ENCODE measurements around the gene CDK5RAP1. TPM values are rescaled to one million over a fixed set of nuclear protein-coding genes. Genes with fewer than 3 reads are reported as not detected.

Gene CDK5RAP1
- total and polyA plus RNA-seq, 2 of the 4 experiments (the other 2 are of a cell fraction), result 23.9 to 28.1 TPM

- H3K27me3 ChIP-seq (ENCODE audit: control insufficient read depth, insufficient read depth, low read length), result peaks cover 48% of the 10 kb centered on the region
- no peaks in the 10 kb centered on the region for H3K9me3 ChIP-seq (ENCODE audit: control insufficient read depth, insufficient read depth, low read length)
- no peak overlapping the region for H3K27ac ChIP-seq (ENCODE audit: insufficient read depth, low read length)
- 27% methylated on average over 2 of the region's 8 CpGs; no CpG with 5 or more reads in 1 of the 2 experiments for WGBS, 2 experiments (ENCODE audit: extremely low coverage in 2 of 2, insufficient read length in 1 of 2)
- no peak overlapping the region for H2AK9ac ChIP-seq (replicated peaks; ENCODE audit: low read depth, low read length, poor library complexity)
- H4K20me1 ChIP-seq (ENCODE audit: insufficient read depth, low read length), result no peaks in the 10 kb centered on the region
- TF ChIP-seq USF2 (IDR thresholded peaks at IDR 0.05; ENCODE audit: low read depth, low read length) (no peak), RCOR1 (IDR thresholded peaks at IDR 0.05; ENCODE audit: insufficient replicate concordance, low read length) (no peak), FOS (IDR thresholded peaks at IDR 0.05; ENCODE audit: low read depth, low read length) (no peak), CHD1 (IDR thresholded peaks at IDR 0.05; ENCODE audit: low read depth, low read length) (no peak), CEBPB (IDR thresholded peaks at IDR 0.05; ENCODE audit: low read depth, low read length) (no peak), BHLHE40 (IDR thresholded peaks at IDR 0.05; ENCODE audit: low read depth, low read length) (no peak), MAFK (IDR thresholded peaks at IDR 0.05; ENCODE audit: low read depth, low read length) (no peak), NFE2L2 (IDR thresholded peaks at IDR 0.05; ENCODE audit: low read depth, low read length) (no peak), CTCF (conservative IDR thresholded peaks at IDR 0.05; ENCODE audit: low read depth, low read length) (no peak), ELK1 (IDR thresholded peaks at IDR 0.05; ENCODE audit: borderline replicate concordance, low read depth, low read length) (no peak), MAZ (IDR thresholded peaks at IDR 0.05; ENCODE audit: borderline replicate concordance, low read depth, low read length) (no peak), MXI1 (IDR thresholded peaks at IDR 0.05; ENCODE audit: borderline replicate concordance, low read depth, low read length) (no peak), SMC3 (IDR thresholded peaks at IDR 0.05; ENCODE audit: low read depth, low read length) (no peak), RFX5 (IDR thresholded peaks at IDR 0.05; ENCODE audit: low read depth, low read length) (no peak), POLR2A (IDR thresholded peaks at IDR 0.05; ENCODE audit: low read depth, low read length) (no peak), RAD21 (IDR thresholded peaks at IDR 0.05; ENCODE audit: low read length) (no peak)
- no peak overlapping the region for H3K4me3 ChIP-seq (ENCODE audit: insufficient read depth, low read depth, low read length)
- H4K5ac ChIP-seq (ENCODE audit: low read depth, low read length), result no peak overlapping the region
- peak overlapping the region; percentile 41 for H2AFZ ChIP-seq (replicated peaks; ENCODE audit: low read length, poor library complexity)
- no peak overlapping the region for H2BK15ac ChIP-seq (ENCODE audit: low read depth, low read length)
- no peak for DNase-seq
- H3K18ac ChIP-seq (ENCODE audit: low read depth, low read length), result no peak overlapping the region
- no TSS peak for BruUV-seq (replicated peaks)
- H4K91ac ChIP-seq (ENCODE audit: insufficient read depth, low read depth, low read length), result no peak overlapping the region
- H3K9me1 ChIP-seq (ENCODE audit: insufficient read depth, low read length), result no peaks in the 10 kb centered on the region
- POLR2A ChIA-PET (ENCODE audit: unreplicated experiment), result no interaction called here
- ATAC-seq (ENCODE audit: low read depth), result no peak
- dilution Hi-C loops (cut with HindIII; ENCODE audit: low sequenced_read_pairs, unreplicated experiment) (no loop called here), intact Hi-C loops (cut with micrococcal nuclease) (no loop called here), in situ Hi-C loops (cut with MboI; ENCODE audit: low sequenced_read_pairs) (no loop called here)
- H2AK5ac ChIP-seq (ENCODE audit: low read depth, low read length), result no peak overlapping the region
- CTCF ChIA-PET, result no interaction called here
- H3K36me3 ChIP-seq (ENCODE audit: control insufficient read depth, insufficient read depth, low read length), result no peaks in the 10 kb centered on the region
- no peak overlapping the region for H3K23ac ChIP-seq (ENCODE audit: low read depth, low read length)
- no peak overlapping the region for H2BK20ac ChIP-seq (ENCODE audit: low read depth, low read length)
- no peak overlapping the region for H3K4ac ChIP-seq (ENCODE audit: low read depth, low read length)
- no peaks in the 10 kb centered on the region for H3K79me1 ChIP-seq (ENCODE audit: low read depth in 1 of 2, low read length in 2 of 2)
- H4K8ac ChIP-seq (ENCODE audit: low read depth in 2 of 2, low read length in 2 of 2), result no peak overlapping the region
- H3K4me1 ChIP-seq (ENCODE audit: control insufficient read depth, insufficient read depth, low read length), result no peaks in the 10 kb centered on the region
- H3K56ac ChIP-seq (ENCODE audit: extremely low read depth, insufficient read depth, low read length), result no peak overlapping the region
- no peak overlapping the region for H3K4me2 ChIP-seq (ENCODE audit: low read depth, low read length)
- H2BK5ac ChIP-seq (ENCODE audit: low read depth, low read length, poor library complexity, severe bottlenecking), result no peak overlapping the region
- H3K14ac ChIP-seq (replicated peaks; ENCODE audit: low read depth, low read length), result no peak overlapping the region
- no peak overlapping the region for H3K9ac ChIP-seq (ENCODE audit: low read depth, low read length)
- H2BK120ac ChIP-seq (ENCODE audit: low read depth, low read length), result no peak overlapping the region
Measured at GRCh38 chr20:33323236-33323635, 78.1 kb downstream of the CDK5RAP1 start.

Measured in IMR-90 (cell line).